AG20443 (cell line): ENCODE results near the gene MBNL1.

Source experiments
- DNase-seq: peaks from one replicate; pipeline ENCODE4 v3.0.0; 2012; ENCODE audit warnings: low spot score, mixed read lengths

MBNL1 gene

DNA sequence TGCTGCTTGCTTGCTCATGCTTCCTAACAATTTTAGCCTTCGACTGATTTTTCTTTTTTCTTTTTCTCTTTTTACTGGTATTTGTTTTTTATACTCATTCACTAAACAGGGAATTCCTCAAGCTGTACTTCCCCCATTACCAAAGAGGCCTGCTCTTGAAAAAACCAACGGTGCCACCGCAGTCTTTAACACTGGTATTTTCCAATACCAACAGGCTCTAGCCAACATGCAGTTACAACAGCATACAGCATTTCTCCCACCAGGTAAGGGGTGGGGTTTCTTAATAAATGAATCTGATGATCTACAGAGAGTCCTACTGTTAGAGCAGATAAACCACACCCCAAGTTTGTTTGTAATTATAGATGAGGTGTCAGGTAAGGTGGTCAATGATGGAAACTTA, 178.8 kb downstream of the MBNL1 start:
- no peak for DNase-seq

DNA sequence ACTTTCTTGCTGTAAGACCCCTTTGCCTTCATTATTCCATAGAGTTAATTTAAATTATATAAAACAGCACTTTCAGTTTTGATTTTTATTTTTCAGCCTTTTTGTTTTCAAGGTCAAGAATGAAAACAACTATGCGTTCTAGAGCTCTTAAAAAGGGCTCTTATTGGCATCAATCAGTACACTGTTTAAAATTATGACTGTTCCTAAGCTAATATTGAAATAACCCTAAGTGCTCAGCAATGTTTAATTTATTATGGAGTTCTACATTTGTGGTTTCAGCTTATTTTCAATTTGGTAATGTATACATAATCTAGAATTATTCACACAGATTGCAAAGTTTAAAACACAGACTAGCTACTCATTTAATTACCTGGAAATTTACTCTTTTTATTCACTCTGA, 179.4 kb downstream of the MBNL1 start:
- DNase-seq = no peak

DNA sequence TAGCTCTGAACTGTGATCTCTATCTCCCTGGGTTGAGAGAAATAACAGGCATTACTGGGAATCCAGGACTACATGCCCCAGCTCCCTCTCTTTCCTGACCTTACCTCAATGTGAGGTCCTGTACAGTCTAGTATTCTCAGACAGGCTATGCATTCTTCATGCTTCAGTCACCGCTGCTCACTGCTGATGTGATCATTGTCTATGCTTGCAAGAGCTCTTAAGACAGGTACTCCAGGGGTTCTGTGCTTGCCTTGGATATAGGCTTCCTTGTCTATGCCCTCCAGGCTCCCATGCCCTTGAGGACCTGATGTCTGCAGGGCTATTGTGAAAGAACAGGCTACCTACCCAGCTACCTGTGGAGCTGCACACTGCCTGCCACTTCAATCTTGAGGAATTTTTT, 183.6 kb downstream of the MBNL1 start:
- no peak for DNase-seq

- no peak for DNase-seq
Observed at GRCh38 chr3:152454076-152454875, 185.5 kb downstream of the MBNL1 start.

- DNase-seq = no peak
Observed at GRCh38 chr3:152455989-152456388, 187.3 kb downstream of the MBNL1 start.

DNA sequence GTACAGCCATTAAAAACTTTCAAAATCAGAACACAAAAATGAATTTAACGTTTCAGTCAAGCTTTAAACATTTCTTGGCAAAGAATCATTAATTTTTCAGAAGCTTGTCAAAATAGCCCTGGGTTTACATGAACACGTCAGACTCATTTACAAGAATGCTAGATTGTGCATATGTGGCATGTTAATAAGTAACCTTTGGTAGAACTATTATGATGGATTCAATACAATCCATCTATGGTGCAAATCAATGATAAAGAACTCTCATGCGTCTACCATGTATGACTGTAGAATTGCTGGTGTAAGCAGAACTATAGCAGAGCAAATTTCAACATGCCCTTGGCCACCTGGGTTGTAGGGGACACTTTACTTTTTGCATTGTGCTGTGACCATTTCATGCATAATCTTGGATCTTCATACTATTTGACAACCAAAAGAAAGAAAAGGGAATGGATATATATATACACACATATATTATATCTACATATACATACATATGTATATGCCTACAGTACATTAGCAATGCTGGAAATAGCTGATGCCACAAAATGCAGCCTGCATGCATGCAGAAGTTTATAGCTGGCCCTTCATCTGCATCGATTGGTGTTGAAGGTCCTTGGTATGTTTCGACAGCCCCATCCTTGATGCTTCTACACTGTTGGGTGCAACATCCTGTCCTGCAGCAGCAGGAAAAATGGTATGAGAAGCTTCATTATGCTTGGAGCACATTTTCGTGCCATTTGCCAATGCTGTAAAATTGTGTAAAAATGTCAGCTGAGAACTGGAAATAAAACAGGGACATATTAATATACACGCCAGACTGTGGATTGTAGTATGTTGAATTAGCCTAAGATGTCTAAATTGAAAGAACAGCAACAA, 189.0 kb downstream of the MBNL1 start:
- DNase-seq = no peak

- no peak for DNase-seq
Observed at GRCh38 chr3:152458376-152459117, 189.8 kb downstream of the MBNL1 start.

DNA sequence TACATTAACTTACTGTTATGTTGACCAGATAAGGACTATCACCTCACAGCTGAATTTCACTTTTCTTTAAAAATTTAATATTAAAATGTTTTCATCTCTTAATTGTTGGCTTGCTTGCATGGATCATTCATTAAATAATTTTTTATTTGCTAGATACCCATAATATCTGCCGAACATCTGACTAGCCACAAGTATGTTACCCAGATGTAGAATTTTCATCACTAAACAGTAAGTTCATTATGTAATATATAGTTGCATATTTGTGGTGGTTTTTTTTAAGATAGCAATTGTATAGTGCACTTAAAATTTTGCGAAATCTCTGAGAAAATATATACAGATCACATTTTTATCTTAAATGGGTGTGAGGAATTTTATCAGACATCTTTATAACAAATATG, 190.4 kb downstream of the MBNL1 start:
- no peak for DNase-seq

- no peak for DNase-seq
Observed at GRCh38 chr3:152459572-152459971, 190.8 kb downstream of the MBNL1 start.

DNA sequence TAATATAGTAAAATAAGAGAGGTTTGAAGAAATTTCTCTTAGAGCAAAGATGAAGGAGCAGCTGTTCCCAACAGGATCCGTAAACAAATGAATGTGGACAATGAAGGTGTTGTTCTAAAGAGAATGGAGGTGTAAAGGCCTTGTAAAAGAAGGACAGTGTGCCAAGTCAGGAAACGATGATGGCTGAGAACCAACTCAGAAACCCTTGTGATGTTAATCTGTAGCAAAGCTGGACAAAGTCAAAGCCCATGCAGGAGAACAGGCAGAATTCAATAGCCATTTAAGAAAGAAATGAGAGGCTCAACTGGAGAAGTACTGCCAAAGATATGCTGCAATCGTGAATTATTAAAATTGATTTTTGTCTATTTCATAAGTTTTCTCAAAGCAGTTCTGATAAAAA, 192.2 kb downstream of the MBNL1 start:
- DNase-seq = no peak

DNA sequence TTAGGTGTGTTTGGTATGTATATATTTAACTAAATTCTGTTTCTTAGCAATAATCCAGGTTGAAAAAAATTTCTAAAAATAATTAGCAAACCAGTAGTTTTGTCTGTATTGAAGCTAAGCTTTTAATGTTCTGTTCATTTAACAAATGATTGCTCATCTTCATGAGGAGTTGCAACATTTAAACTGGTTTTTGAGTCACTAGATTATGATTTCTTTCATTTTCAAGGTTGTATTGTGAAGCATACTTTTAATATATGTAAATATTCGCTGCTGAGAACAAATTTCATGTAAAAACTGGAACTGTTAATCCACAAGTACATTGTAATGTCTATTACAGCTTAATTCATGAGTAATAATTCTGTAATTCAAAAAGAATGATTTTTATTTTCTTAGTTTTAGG, 192.7 kb downstream of the MBNL1 start:
- DNase-seq = no peak

- peak; percentile 52 for DNase-seq
Observed at GRCh38 chr3:152466784-152467183, 198.1 kb downstream of the MBNL1 start.

GRCh38 chr3:152469248-152470025, 200.7 kb downstream of the MBNL1 start:
- DNase-seq = no peak

DNA sequence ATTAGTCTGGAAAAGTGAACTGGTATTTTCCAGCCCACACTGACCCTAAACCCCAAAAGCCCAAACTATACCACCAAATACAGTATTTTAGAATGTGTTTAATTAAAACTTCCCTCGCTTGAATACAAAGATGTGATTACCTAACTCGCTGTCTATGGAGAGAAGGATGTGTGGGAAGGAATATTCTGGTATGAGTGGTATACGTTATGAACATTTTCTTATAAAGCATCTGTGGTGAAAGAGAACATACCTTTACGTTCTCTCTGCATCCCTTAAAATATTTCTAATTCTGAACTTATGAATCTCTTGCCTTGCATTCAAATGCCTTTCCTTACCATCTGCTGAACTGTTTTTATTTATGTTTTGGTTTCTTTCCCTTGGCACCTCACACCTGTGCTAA, 201.4 kb downstream of the MBNL1 start:
- no peak for DNase-seq

GRCh38 chr3:152470893-152471292, 202.2 kb downstream of the MBNL1 start:
- DNase-seq = no peak

- peak; percentile 66 for DNase-seq
Observed at GRCh38 chr3:152471814-152472671, 203.3 kb downstream of the MBNL1 start.

DNA sequence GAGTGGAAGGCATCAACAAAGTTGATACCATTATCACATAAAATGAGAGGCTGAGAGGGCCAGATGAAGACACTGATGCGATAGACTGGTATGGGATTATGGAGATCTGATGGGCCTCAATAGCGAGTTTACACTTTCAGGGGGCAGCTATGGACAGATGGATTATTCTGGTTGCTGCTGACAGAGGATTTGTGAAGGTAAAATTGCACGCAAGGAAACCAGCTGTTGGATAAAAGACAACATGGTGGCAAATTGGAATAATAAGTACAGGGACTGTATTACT, 203.9 kb downstream of the MBNL1 start:
- DNase-seq = no peak

DNA sequence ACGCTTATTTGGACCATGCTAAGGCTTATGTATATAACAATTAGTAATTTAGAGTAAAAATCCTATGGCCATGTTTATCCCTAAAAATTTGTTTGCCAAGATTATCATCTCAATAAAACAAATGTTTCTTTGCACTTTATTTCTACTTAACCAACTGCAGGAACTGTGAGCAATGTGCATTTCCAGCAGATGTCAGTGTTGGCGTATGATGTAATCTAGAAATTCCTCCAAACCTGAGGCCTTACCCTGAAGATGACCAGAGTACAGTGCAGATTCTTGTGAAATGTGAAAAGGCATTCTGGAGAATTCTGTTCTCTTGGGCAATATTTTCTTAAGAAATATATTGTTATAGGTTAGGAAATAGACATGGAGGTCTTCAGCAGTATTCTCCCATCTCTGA, 205.9 kb downstream of the MBNL1 start:
- DNase-seq = peak; percentile 74

DNA sequence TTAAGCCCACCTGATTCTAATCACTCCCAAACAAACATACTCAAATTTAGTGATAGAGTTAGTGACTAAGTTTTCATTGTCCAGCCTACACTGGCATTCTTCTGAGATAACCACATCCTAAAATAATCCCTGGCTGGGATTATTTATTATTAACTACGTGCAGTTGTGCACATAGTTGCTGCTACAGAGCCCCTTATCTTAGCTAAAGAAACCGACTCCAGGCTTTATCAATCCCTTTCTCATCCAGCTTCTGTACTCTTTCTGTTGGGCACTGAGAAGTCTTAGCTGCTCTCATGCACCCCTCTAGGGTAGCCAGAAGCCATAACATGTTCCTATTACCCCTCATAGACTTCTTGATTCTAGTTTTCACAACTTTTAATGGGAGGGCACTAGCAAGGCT, 208.7 kb downstream of the MBNL1 start:
- no peak for DNase-seq

- DNase-seq = no peak
Observed at GRCh38 chr3:152480282-152480953, 211.7 kb downstream of the MBNL1 start.

DNA sequence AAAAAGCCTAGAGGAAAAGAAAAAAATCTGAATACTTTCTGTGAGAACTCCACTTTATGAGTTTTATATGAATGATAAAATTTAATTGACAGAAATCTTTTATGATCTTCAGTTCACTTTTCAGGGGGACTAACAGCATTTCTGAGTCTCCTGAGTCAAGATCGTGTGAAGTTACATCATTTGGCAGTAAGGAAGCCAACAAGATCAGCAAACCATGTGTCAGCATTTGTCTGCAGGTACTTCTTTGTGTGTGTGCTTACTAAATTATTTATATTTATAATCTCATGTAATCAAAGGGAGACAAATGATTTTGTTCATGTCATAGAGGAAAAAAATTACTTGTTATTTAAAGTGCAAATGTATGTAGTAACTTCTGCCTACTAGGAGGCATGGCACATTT, 217.6 kb downstream of the MBNL1 start:
- no peak for DNase-seq
